ENCODE data around the gene GAPT.

The GAPT gene

GRCh38 chr5:58475404-58475803, 15.8 kb upstream of the GAPT start:
- no peak overlapping the region for H3K4me3 ChIP-seq (ENCODE audit: low read depth, low read length)
- in situ Hi-C loops (cut with HindIII; ENCODE audit: low sequenced_read_pairs), result no loop called here
- no peak for TF ChIP-seq CTCF (IDR thresholded peaks at IDR 0.05; ENCODE audit: low read depth, low read length, missing control alignments)
- no peak for DNase-seq (ENCODE audit: low read depth)

GRCh38 chr5:58477760-58478376, 13.4 kb upstream of the GAPT start:
- in situ Hi-C loops (cut with HindIII; ENCODE audit: low sequenced_read_pairs), result no loop called here
- no peak overlapping the region for H3K4me3 ChIP-seq (ENCODE audit: low read depth, low read length)
- TF ChIP-seq CTCF (IDR thresholded peaks at IDR 0.05; ENCODE audit: low read depth, low read length, missing control alignments), result peak; percentile 9
- no peak for DNase-seq (ENCODE audit: low read depth)

- no peak overlapping the region for H3K4me3 ChIP-seq (ENCODE audit: low read depth, low read length)
- in situ Hi-C loops (cut with HindIII; ENCODE audit: low sequenced_read_pairs), result no loop called here
- no peak for TF ChIP-seq CTCF (IDR thresholded peaks at IDR 0.05; ENCODE audit: low read depth, low read length, missing control alignments)
- no peak for DNase-seq (ENCODE audit: low read depth)
These were observed 10.1 kb upstream of the GAPT start for GRCh38 chr5:58481066-58481676.

- TF ChIP-seq CTCF (IDR thresholded peaks at IDR 0.05; ENCODE audit: low read depth, low read length, missing control alignments), result no peak
- DNase-seq (ENCODE audit: low read depth), result no peak
- no peak overlapping the region for H3K4me3 ChIP-seq (ENCODE audit: low read depth, low read length)
- in situ Hi-C loops (cut with HindIII; ENCODE audit: low sequenced_read_pairs), result no loop called here
These were observed 9.4 kb upstream of the GAPT start for GRCh38 chr5:58481828-58482227.

- no peak overlapping the region for H3K4me3 ChIP-seq (ENCODE audit: low read depth, low read length)
- no peak for DNase-seq (ENCODE audit: low read depth)
- TF ChIP-seq CTCF (IDR thresholded peaks at IDR 0.05; ENCODE audit: low read depth, low read length, missing control alignments), result no peak
- in situ Hi-C loops (cut with HindIII; ENCODE audit: low sequenced_read_pairs), result no loop called here
These were observed 8.7 kb upstream of the GAPT start for GRCh38 chr5:58482536-58482935.

GRCh38 chr5:58484505-58484904, 6.7 kb upstream of the GAPT start:
- in situ Hi-C loops (cut with HindIII; ENCODE audit: low sequenced_read_pairs), result no loop called here
- no peak for TF ChIP-seq CTCF (IDR thresholded peaks at IDR 0.05; ENCODE audit: low read depth, low read length, missing control alignments)
- no peak for DNase-seq (ENCODE audit: low read depth)
- no peak overlapping the region for H3K4me3 ChIP-seq (ENCODE audit: low read depth, low read length)

Data from astrocyte of the cerebellum (primary cell).